ENCODE measurements around the gene PMEPA1.

Gene PMEPA1

DNA sequence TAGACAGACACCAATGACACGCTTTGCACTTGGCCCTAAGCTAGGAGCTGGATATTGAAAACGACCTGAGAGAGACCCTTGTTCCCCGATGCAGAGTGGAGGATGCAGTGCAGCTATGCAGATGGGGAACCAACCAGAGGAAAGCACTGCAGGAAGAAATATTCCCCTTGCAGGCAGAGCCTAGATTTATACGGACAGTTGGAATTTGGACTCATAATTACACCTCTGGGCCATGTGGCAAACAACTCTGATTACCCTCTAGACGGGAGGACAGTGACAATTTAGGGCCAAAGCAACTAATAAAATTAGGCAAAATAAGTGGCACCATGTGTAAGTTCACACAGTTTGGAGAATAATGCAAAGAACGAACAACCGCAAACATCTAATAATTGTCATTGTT lies 12.3 kb downstream of the PMEPA1 start:
- TF ChIP-seq, protein P1, sequence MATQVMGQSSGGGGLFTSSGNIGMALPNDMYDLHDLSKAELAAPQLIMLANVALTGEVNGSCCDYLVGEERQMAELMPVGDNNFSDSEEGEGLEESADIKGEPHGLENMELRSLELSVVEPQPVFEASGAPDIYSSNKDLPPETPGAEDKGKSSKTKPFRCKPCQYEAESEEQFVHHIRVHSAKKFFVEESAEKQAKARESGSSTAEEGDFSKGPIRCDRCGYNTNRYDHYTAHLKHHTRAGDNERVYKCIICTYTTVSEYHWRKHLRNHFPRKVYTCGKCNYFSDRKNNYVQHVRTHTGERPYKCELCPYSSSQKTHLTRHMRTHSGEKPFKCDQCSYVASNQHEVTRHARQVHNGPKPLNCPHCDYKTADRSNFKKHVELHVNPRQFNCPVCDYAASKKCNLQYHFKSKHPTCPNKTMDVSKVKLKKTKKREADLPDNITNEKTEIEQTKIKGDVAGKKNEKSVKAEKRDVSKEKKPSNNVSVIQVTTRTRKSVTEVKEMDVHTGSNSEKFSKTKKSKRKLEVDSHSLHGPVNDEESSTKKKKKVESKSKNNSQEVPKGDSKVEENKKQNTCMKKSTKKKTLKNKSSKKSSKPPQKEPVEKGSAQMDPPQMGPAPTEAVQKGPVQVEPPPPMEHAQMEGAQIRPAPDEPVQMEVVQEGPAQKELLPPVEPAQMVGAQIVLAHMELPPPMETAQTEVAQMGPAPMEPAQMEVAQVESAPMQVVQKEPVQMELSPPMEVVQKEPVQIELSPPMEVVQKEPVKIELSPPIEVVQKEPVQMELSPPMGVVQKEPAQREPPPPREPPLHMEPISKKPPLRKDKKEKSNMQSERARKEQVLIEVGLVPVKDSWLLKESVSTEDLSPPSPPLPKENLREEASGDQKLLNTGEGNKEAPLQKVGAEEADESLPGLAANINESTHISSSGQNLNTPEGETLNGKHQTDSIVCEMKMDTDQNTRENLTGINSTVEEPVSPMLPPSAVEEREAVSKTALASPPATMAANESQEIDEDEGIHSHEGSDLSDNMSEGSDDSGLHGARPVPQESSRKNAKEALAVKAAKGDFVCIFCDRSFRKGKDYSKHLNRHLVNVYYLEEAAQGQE (IDR thresholded peaks at IDR 0.05; ENCODE audit: insufficient read depth in 1 of 2, low read depth in 2 of 2, low read length in 2 of 2) = no peak
- TF ChIP-seq FOXP2 (optimal IDR thresholded peaks at IDR 0.05; ENCODE audit: borderline replicate concordance, extremely low read depth, extremely low read length, insufficient read depth) (no peak), SIN3A (IDR thresholded peaks at IDR 0.05; ENCODE audit: borderline replicate concordance, insufficient read depth, low read length) (no peak), POLR2AphosphoS5 (IDR thresholded peaks at IDR 0.05; ENCODE audit: low read depth, low read length) (no peak), TAF1 (IDR thresholded peaks at IDR 0.05; ENCODE audit: borderline replicate concordance, insufficient read depth, low read length) (no peak)

DNA sequence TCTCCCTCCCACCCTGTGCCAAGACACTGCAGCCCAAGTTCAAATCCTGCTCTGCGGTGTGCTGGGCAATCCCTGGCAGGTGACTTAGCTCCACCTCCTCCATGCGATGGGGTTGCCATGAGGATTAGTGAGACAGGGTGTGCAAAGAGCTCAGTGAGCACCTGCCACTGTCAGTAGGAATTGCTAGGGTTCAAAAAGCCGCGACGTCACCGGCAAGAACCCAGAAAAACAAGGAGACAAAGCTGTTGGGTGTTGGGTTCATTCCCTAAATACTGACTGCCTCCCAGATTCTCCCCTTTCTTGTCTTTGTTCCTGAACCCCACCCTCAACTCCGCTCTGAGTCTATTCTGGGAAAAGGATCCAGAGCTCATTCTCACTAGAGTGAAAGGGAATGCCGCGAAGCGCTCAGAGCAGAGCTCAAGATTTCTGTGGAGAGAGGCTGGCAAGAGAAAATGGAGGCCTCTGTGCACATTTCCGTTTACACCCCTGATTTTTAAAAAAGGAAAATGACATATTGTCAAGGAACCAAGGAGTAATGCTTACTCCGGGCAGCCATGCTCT lies 13.3 kb downstream of the PMEPA1 start:
- TF ChIP-seq FOXP2 (optimal IDR thresholded peaks at IDR 0.05; ENCODE audit: borderline replicate concordance, extremely low read depth, extremely low read length, insufficient read depth) (no peak), SIN3A (IDR thresholded peaks at IDR 0.05; ENCODE audit: borderline replicate concordance, insufficient read depth, low read length) (no peak), TAF1 (IDR thresholded peaks at IDR 0.05; ENCODE audit: borderline replicate concordance, insufficient read depth, low read length) (no peak), POLR2AphosphoS5 (IDR thresholded peaks at IDR 0.05; ENCODE audit: low read depth, low read length) (no peak)
- TF ChIP-seq, protein P1 (IDR thresholded peaks at IDR 0.05; ENCODE audit: insufficient read depth in 1 of 2, low read depth in 2 of 2, low read length in 2 of 2) = no peak

DNA sequence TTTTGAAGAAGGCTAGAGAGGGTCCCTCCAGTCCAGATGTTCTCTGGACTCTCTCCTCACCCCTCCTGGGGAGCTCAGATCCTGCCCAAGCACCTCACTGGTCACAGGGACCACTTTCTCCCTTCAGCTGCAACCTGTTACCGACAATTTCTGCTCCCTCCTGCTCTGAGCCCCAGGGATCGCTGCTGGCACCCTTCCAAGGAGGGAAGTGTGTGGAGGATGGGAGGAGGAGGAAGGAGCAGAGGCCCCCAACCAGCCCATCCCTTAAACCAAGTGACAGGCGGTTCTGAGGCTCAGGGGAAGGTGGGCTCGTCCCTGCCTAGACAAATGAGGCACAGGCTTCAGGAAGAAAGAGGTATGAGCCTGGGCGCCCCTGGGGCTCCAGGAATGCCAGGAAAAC lies 13.9 kb downstream of the PMEPA1 start:
- TF ChIP-seq FOXP2 (optimal IDR thresholded peaks at IDR 0.05; ENCODE audit: borderline replicate concordance, extremely low read depth, extremely low read length, insufficient read depth) (no peak), POLR2AphosphoS5 (IDR thresholded peaks at IDR 0.05; ENCODE audit: low read depth, low read length) (no peak), SIN3A (IDR thresholded peaks at IDR 0.05; ENCODE audit: borderline replicate concordance, insufficient read depth, low read length) (no peak), TAF1 (IDR thresholded peaks at IDR 0.05; ENCODE audit: borderline replicate concordance, insufficient read depth, low read length) (no peak)
- TF ChIP-seq, protein P1 (IDR thresholded peaks at IDR 0.05; ENCODE audit: insufficient read depth in 1 of 2, low read depth in 2 of 2, low read length in 2 of 2) = no peak

DNA sequence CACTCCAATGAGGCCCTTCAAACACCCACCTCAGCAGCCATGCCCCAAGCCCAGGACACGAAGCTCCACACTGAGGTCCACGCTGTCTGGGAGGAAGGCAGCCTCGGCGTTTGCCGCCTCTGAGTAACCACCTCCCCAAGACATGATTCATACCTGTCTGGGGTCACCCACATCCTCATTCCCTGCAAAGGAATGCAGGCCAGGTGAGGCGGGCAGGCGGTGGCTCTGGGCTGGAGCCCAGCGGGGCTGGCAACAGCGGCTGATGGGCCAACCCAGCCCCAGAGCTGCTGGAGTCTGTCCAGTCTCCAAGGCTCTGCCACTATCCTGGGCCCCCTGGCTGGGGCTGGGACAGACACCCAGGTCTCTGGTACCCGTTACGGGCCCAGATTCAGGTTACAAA lies 14.8 kb downstream of the PMEPA1 start:
- TF ChIP-seq POLR2AphosphoS5 (IDR thresholded peaks at IDR 0.05; ENCODE audit: low read depth, low read length) = no peak
- no peak for TF ChIP-seq FOXP2 (optimal IDR thresholded peaks at IDR 0.05; ENCODE audit: borderline replicate concordance, extremely low read depth, extremely low read length, insufficient read depth)
- TF ChIP-seq SIN3A (IDR thresholded peaks at IDR 0.05; ENCODE audit: borderline replicate concordance, insufficient read depth, low read length) = no peak
- TF ChIP-seq, protein P1 (IDR thresholded peaks at IDR 0.05; ENCODE audit: insufficient read depth in 1 of 2, low read depth in 2 of 2, low read length in 2 of 2) = no peak
- TF ChIP-seq TAF1 (IDR thresholded peaks at IDR 0.05; ENCODE audit: borderline replicate concordance, insufficient read depth, low read length) = no peak

All from PFSK-1 (cell line).